Liver (tissue), 3 donors: ENCODE data around the gene CLUH.

Experiments used
- CTCF ChIP-seq: fragments of 150-350 bp; IDR thresholded peaks from 2 replicates; pipeline ENCODE4 v1.5.1; 2017; ENCODE audit warnings: improper control_type of control experiment, low read depth, low read length; ENCODE audit not compliant: missing input control
- EGR1 ChIP-seq, 2 donors: IDR thresholded peaks; 2 replicates each; pipeline ENCODE4 v1.6.1; 2016 to 2018; ENCODE audit warnings: antibody characterized with exemption in 2 of 2, low read depth in 2 of 2
- GABPA ChIP-seq, 2 donors: IDR thresholded peaks in 1 of 2; conservative IDR thresholded peaks in 1 of 2; 2 replicates each; pipeline ENCODE4 v1.6.1; 2016; ENCODE audit warnings: antibody characterized with exemption in 2 of 2, mild to moderate bottlenecking in 1 of 2, moderate library complexity in 1 of 2
- YY1 ChIP-seq: IDR thresholded peaks from 2 replicates; pipeline ENCODE4 v1.6.1; 2016; ENCODE audit warnings: antibody characterized with exemption, mild to moderate bottlenecking
- donor health status: healthy.
- donor health status: healthy.

GRCh38 chr17:2681650-2682049, 29.9 kb downstream of the CLUH start:
- TF ChIP-seq CTCF (no peak), YY1 (no peak), GABPA (IDR thresholded peaks at IDR 0.05 in 1 of 2, conservative IDR thresholded peaks at IDR 0.05 in 1 of 2) (no peak), EGR1 (IDR thresholded peaks at IDR 0.05; ENCODE audit: low read depth in 2 of 2) (no peak)
